Bronchial epithelial cell (primary cell): Measurements from ENCODE around the gene ALDH4A1. TPM values are rescaled to one million over a fixed set of nuclear protein-coding genes. Genes with fewer than 3 reads are reported as not detected.
"Not testable (repeated sequence)": the region's sequence is repeated elsewhere in the genome, so short reads cannot be mapped to it uniquely, and the experiment has no call there.

Experiments used
- DNase-seq: peaks from one replicate; pipeline ENCODE4 v3.0.0-alpha.2; 2010; ENCODE audit warnings: low read depth
- FAIRE-seq: peaks from 2 replicates; lab custom pipeline; 2011; peaks lifted over from hg19 to GRCh38; lab: Jason Lieb, UNC
- H3K27me3 ChIP-seq: 2 replicates; pipeline ENCODE4 v1.5.1; 2011; ENCODE audit warnings: low read length; ENCODE audit not compliant: control insufficient read depth, insufficient read depth
- H3K36me3 ChIP-seq: 2 replicates; pipeline ENCODE4 v1.5.1; 2011; ENCODE audit warnings: low read length; ENCODE audit not compliant: control insufficient read depth, insufficient read depth
- H3K4me3 ChIP-seq: 2 replicates; pipeline ENCODE4 v1.5.1; 2011; ENCODE audit warnings: mild to moderate bottlenecking, low read depth, low read length, control low read depth
- total RNA-seq: library from RNA; depleted of rRNA; stranded (reverse); fragments of >200 nt; gene quantifications from 2 replicates; pipeline ENCODE4 v1.2.1, GENCODE V29; 2014
- TF ChIP-seq, protein P1 (sequence below): IDR thresholded peaks from 2 replicates; pipeline ENCODE4 v1.5.1; 2011; ENCODE audit warnings: mild to moderate bottlenecking, moderate library complexity, low read length, control low read depth, inconsistent platforms; ENCODE audit not compliant: insufficient read depth, severe bottlenecking

Gene ALDH4A1
- total RNA-seq, 1 donor from 2014 or later: 15.8 TPM

DNA sequence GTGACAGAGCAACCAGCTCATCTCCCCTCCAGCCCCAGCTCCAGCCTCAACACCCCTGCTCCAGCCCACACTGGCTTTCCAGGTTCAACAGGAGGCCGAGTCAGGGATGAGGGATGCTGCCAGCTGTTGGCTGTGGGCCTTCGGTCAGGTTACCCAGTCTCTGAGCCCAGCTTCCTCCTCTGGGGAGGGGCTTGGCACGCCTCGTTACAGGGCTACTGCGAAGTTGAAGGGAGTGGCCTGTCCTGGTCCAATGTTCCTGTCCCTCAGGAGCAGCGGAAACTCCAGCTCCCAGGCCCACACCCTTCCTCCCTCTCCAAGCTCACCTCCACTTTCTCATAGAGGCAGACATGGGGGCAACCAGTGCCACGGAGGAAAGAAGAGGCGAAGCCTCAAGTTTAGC is 27.8 kb downstream of the ALDH4A1 start:
- Histone ChIP-seq H3K36me3 (peaks cover 9% of the 10 kb centered on the region), H3K4me3 (no peak overlapping the region), H3K27me3 (no peaks in the 10 kb centered on the region)
- TF ChIP-seq, protein P1, sequence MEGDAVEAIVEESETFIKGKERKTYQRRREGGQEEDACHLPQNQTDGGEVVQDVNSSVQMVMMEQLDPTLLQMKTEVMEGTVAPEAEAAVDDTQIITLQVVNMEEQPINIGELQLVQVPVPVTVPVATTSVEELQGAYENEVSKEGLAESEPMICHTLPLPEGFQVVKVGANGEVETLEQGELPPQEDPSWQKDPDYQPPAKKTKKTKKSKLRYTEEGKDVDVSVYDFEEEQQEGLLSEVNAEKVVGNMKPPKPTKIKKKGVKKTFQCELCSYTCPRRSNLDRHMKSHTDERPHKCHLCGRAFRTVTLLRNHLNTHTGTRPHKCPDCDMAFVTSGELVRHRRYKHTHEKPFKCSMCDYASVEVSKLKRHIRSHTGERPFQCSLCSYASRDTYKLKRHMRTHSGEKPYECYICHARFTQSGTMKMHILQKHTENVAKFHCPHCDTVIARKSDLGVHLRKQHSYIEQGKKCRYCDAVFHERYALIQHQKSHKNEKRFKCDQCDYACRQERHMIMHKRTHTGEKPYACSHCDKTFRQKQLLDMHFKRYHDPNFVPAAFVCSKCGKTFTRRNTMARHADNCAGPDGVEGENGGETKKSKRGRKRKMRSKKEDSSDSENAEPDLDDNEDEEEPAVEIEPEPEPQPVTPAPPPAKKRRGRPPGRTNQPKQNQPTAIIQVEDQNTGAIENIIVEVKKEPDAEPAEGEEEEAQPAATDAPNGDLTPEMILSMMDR: no peak
- FAIRE-seq (no peak), DNase-seq (no peak)

DNA sequence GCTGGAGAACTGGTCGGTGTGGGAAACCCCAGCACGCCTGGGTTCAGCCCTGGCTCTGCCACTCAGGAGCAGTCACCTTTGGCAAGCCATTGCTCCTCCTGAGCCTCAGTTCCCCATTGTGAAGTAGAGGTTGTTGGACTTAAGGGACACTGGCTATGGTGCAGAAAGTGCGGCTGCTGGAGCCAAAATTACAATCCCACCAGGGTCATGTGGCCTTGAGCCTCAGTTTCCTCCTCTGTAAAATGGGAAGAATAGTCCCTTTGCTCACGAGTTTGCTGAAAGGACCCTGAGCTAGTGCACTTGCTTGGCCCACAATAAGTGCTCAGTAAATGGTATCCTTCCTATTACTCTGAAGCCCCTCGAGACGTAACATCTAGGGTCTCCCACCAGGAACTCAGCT is 28.3 kb downstream of the ALDH4A1 start:
- no peak for DNase-seq
- no peak for FAIRE-seq
- H3K36me3 ChIP-seq: peaks cover 9% of the 10 kb centered on the region
- TF ChIP-seq, protein P1: no peak
- H3K4me3 ChIP-seq: no peak overlapping the region
- H3K27me3 ChIP-seq: no peaks in the 10 kb centered on the region

DNA sequence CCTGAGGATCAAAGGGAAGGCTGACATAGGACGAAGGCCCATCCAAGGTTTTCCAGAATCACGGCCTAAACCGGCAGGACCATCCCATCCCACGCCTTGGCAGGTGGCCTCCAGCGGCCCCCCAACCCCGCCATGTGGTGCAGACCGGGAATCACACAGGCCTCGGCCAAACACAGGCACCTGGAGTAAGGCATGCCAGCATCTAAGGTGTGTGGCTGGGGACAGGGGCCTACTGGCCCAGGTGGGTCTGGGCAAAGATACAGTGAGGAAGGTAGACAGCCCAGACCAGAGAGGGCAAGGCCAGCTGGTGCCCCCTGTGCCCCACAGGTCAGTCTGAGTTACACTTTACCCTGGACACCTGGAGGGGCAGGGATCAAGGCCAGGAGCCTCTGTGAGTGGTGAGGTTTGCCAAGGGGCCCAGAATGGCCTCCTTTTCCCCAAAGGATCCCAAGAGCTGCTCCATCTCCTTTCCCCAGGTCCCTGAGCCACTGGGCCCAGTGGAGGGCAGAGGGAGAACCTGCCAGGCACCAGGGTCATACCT is 30.2 kb downstream of the ALDH4A1 start:
- Histone ChIP-seq H3K27me3 (no peaks in the 10 kb centered on the region), H3K36me3 (peaks cover 7% of the 10 kb centered on the region), H3K4me3 (no peak overlapping the region)
- DNase-seq (no peak), FAIRE-seq (no peak)
- TF ChIP-seq, protein P1: no peak

DNA sequence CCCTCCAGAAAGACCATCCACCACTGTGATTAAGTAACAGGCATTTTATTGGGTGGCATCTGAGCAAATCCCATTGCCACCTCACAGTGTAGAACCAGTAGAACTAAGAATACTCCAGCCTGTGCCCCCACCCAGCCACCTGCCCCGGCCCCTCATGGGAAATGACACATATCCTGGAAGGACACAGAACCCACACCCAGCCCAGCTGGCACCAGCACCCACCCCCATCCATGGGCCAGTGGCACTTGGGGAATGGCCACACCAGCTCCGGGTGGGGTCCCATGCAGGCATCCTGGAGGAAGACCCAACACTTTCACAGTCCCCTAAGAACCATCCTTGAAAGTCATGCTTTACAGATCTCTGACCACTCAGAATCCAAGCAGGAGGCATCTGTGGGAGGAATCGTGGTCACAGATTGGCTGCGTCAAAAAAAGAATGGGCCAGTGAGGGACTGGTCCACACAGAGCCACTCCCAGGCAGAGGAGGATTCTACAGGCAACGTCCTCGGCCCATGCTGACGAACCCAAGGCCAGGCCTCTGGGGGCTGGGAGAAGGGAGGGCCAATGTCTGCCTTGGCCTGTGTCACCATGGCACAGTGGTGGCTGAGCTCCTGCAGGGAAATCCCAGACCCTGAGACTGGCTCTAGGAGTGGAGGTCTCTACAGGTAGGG is 30.8 kb downstream of the ALDH4A1 start:
- Histone ChIP-seq H3K36me3 (peaks cover 7% of the 10 kb centered on the region), H3K27me3 (no peaks in the 10 kb centered on the region), H3K4me3 (no peak overlapping the region)
- TF ChIP-seq, protein P1: no peak
- no peak for FAIRE-seq
- no peak for DNase-seq

DNA sequence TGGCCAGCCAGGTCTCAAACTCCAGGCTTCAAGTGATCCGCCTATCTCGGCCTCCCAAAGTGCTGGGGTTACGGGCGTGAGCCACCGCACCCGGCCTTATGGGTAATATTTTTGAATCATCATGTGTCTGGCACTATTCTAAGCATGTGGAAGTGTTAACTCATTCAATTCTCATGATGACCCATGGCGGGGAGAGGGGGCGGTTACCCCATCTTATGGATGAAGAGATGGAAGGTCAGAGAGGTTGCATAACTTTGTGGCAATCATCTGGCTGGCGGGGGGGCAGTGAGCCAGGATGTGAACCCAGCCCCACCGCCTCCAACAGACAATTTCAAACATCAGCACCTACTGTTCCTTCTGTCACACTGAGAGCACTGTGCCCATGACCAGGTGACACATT is 31.4 kb downstream of the ALDH4A1 start:
- DNase-seq (no peak), FAIRE-seq (no peak)
- Histone ChIP-seq H3K27me3 (peaks cover 1% of the 10 kb centered on the region), H3K4me3 (no peak overlapping the region), H3K36me3 (peaks cover 5% of the 10 kb centered on the region)
- TF ChIP-seq, protein P1: no peak

DNA sequence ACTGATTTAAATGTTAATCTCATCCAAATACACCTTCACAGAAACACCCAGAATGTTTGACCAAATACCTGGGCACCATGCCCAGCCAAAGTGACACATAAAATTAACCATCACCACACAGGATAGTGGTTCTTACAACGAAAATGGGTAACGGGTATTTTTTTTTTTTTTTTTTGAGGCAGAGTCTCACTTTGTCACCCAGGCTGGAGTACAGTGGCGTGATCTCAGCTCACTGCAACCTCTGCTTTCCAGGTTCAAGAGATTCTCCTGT is 31.8 kb downstream of the ALDH4A1 start:
- H3K27me3 ChIP-seq, H3K4me3 ChIP-seq, H3K36me3 ChIP-seq, FAIRE-seq: not testable (repeated sequence)
- DNase-seq: peak; percentile 16
